HepG2 (cell line): Measurements from ENCODE around the gene PLEKHM2.

ENCODE experiments used
- CREB1 ChIP-seq, 2 experiments: fragments of 450-650 bp in 1 of 2; IDR thresholded peaks; 2 replicates each; pipeline ENCODE4 v1.6.1; 2016 to 2017; ENCODE audit warnings: control low read depth in 1 of 2, mild to moderate bottlenecking in 1 of 2, missing compliant biosample characterization in 1 of 2, missing genetic modification characterization in 1 of 2
- MAFK ChIP-seq, 2 experiments: IDR thresholded peaks in 1 of 2; conservative IDR thresholded peaks in 1 of 2; 2 replicates each; pipeline ENCODE4 v1.6.1; 2011; ENCODE audit warnings: improper control_type of control experiment in 2 of 2, low read length in 2 of 2
- NBN ChIP-seq: fragments of 450-650 bp; conservative IDR thresholded peaks from 2 replicates; pipeline ENCODE4 v1.6.1; 2017
- TCF7L2 ChIP-seq: IDR thresholded peaks from 2 replicates; pipeline ENCODE4 v1.6.1; 2011; ENCODE audit warnings: mild to moderate bottlenecking, low read depth, low read length, moderate library complexity
- TF ChIP-seq, protein P1 (sequence below), 2 experiments: IDR thresholded peaks; 2 replicates each; pipeline ENCODE4 v1.6.1; 2011 to 2012; ENCODE audit warnings: low read length in 2 of 2, borderline replicate concordance in 1 of 2, low read depth in 1 of 2, mild to moderate bottlenecking in 1 of 2, moderate library complexity in 1 of 2
- TF ChIP-seq, protein P2 (sequence below): sonication (generic); formaldehyde crosslinking; IDR thresholded peaks from 2 replicates; pipeline ENCODE4 v1.5.0; 2020; ENCODE audit warnings: missing genetic modification reagents
- TF ChIP-seq, protein P3 (sequence below): sonication (generic); formaldehyde crosslinking; IDR thresholded peaks from 2 replicates; pipeline ENCODE4 v1.5.0; 2020; ENCODE audit warnings: mild to moderate bottlenecking, missing genetic modification reagents, moderate library complexity
- TF ChIP-seq, protein P4 (sequence below): sonication (generic); formaldehyde crosslinking; IDR thresholded peaks from 2 replicates; pipeline ENCODE4 v1.5.1; 2020; ENCODE audit warnings: mild to moderate bottlenecking, missing genetic modification reagents, moderate library complexity

DNA sequence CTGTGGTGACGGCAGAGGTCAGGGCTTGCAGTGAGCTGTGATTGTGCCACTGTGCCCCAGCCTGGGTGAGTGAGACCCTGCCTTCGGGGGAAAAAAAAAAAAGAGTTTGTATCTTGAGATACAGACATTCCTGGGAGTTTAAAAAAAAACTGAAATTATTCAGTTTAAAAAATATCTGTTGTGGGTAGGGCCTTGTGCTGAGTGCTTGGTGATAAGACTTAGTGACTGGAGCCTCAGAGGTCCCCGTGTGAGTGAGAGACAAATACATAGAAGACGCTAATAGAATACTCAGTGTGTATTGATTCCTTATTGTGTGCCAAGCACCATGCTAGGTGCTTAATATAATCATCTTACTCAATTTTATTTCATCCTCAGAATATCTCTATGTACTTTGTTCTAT is 44.2 kb upstream of the PLEKHM2 start:
- TF ChIP-seq TCF7L2 (no peak), NBN (no peak), MAFK (conservative IDR thresholded peaks at IDR 0.05 in 1 of 2, IDR thresholded peaks at IDR 0.05 in 1 of 2; ENCODE audit: low read length in 2 of 2) (no peak), CREB1 (IDR thresholded peaks at IDR 0.05) (no peak), CREB1 (CRISPR knock-in tag; IDR thresholded peaks at IDR 0.05) (no peak)
- TF ChIP-seq, protein P1, sequence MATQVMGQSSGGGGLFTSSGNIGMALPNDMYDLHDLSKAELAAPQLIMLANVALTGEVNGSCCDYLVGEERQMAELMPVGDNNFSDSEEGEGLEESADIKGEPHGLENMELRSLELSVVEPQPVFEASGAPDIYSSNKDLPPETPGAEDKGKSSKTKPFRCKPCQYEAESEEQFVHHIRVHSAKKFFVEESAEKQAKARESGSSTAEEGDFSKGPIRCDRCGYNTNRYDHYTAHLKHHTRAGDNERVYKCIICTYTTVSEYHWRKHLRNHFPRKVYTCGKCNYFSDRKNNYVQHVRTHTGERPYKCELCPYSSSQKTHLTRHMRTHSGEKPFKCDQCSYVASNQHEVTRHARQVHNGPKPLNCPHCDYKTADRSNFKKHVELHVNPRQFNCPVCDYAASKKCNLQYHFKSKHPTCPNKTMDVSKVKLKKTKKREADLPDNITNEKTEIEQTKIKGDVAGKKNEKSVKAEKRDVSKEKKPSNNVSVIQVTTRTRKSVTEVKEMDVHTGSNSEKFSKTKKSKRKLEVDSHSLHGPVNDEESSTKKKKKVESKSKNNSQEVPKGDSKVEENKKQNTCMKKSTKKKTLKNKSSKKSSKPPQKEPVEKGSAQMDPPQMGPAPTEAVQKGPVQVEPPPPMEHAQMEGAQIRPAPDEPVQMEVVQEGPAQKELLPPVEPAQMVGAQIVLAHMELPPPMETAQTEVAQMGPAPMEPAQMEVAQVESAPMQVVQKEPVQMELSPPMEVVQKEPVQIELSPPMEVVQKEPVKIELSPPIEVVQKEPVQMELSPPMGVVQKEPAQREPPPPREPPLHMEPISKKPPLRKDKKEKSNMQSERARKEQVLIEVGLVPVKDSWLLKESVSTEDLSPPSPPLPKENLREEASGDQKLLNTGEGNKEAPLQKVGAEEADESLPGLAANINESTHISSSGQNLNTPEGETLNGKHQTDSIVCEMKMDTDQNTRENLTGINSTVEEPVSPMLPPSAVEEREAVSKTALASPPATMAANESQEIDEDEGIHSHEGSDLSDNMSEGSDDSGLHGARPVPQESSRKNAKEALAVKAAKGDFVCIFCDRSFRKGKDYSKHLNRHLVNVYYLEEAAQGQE (IDR thresholded peaks at IDR 0.05; ENCODE audit: borderline replicate concordance in 1 of 2, low read depth in 1 of 2, low read length in 2 of 2) = no peak
- TF ChIP-seq, protein P2, sequence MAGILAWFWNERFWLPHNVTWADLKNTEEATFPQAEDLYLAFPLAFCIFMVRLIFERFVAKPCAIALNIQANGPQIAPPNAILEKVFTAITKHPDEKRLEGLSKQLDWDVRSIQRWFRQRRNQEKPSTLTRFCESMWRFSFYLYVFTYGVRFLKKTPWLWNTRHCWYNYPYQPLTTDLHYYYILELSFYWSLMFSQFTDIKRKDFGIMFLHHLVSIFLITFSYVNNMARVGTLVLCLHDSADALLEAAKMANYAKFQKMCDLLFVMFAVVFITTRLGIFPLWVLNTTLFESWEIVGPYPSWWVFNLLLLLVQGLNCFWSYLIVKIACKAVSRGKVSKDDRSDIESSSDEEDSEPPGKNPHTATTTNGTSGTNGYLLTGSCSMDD (CRISPR knock-in tag) = no peak
- TF ChIP-seq, protein P3, sequence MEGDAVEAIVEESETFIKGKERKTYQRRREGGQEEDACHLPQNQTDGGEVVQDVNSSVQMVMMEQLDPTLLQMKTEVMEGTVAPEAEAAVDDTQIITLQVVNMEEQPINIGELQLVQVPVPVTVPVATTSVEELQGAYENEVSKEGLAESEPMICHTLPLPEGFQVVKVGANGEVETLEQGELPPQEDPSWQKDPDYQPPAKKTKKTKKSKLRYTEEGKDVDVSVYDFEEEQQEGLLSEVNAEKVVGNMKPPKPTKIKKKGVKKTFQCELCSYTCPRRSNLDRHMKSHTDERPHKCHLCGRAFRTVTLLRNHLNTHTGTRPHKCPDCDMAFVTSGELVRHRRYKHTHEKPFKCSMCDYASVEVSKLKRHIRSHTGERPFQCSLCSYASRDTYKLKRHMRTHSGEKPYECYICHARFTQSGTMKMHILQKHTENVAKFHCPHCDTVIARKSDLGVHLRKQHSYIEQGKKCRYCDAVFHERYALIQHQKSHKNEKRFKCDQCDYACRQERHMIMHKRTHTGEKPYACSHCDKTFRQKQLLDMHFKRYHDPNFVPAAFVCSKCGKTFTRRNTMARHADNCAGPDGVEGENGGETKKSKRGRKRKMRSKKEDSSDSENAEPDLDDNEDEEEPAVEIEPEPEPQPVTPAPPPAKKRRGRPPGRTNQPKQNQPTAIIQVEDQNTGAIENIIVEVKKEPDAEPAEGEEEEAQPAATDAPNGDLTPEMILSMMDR (CRISPR knock-in tag) = no peak
- TF ChIP-seq, protein P4, sequence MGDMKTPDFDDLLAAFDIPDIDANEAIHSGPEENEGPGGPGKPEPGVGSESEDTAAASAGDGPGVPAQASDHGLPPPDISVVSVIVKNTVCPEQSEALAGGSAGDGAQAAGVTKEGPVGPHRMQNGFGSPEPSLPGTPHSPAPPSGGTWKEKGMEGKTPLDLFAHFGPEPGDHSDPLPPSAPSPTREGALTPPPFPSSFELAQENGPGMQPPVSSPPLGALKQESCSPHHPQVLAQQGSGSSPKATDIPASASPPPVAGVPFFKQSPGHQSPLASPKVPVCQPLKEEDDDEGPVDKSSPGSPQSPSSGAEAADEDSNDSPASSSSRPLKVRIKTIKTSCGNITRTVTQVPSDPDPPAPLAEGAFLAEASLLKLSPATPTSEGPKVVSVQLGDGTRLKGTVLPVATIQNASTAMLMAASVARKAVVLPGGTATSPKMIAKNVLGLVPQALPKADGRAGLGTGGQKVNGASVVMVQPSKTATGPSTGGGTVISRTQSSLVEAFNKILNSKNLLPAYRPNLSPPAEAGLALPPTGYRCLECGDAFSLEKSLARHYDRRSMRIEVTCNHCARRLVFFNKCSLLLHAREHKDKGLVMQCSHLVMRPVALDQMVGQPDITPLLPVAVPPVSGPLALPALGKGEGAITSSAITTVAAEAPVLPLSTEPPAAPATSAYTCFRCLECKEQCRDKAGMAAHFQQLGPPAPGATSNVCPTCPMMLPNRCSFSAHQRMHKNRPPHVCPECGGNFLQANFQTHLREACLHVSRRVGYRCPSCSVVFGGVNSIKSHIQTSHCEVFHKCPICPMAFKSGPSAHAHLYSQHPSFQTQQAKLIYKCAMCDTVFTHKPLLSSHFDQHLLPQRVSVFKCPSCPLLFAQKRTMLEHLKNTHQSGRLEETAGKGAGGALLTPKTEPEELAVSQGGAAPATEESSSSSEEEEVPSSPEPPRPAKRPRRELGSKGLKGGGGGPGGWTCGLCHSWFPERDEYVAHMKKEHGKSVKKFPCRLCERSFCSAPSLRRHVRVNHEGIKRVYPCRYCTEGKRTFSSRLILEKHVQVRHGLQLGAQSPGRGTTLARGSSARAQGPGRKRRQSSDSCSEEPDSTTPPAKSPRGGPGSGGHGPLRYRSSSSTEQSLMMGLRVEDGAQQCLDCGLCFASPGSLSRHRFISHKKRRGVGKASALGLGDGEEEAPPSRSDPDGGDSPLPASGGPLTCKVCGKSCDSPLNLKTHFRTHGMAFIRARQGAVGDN = no peak
